HepG2 (cell line): Measurements from ENCODE around the gene C9orf40. TPM values are rescaled to one million over a fixed set of nuclear protein-coding genes. Genes with fewer than 3 reads are reported as not detected.

Experiments
- ARHGAP35 ChIP-seq: sonication (generic); formaldehyde crosslinking; IDR thresholded peaks from 2 replicates; pipeline ENCODE4 v1.9.0; 2022; ENCODE audit warnings: mild to moderate bottlenecking, inconsistent platforms, moderate library complexity, missing genetic modification reagents, borderline replicate concordance
- DDIT3 ChIP-seq: sonication (generic); formaldehyde crosslinking; IDR thresholded peaks from 2 replicates; pipeline ENCODE4 v1.4.0; 2020; ENCODE audit warnings: mild to moderate bottlenecking, missing genetic modification reagents
- ETV6 ChIP-seq: sonication (generic); formaldehyde crosslinking; conservative IDR thresholded peaks from 2 replicates; pipeline ENCODE4 v1.4.0; 2020; ENCODE audit warnings: missing genetic modification reagents
- EZH2 ChIP-seq: conservative IDR thresholded peaks from 2 replicates; pipeline ENCODE4 v1.6.1; 2012; ENCODE audit warnings: mild to moderate bottlenecking, low read depth, low read length, moderate library complexity
- HOXA3 ChIP-seq: sonication (generic); formaldehyde crosslinking; IDR thresholded peaks from 2 replicates; pipeline ENCODE4 v1.5.0; 2020; ENCODE audit warnings: missing genetic modification reagents
- PRDM10 ChIP-seq: sonication (generic); formaldehyde crosslinking; IDR thresholded peaks from 2 replicates; pipeline ENCODE4 v1.4.0; 2020; ENCODE audit warnings: low read depth, missing genetic modification reagents
- ZBTB40 ChIP-seq, 2 experiments: fragments of 450-650 bp in 1 of 2; sonication (generic) in 1 of 2; formaldehyde crosslinking in 1 of 2; IDR thresholded peaks; 2 replicates each; pipeline versions ENCODE4 v1.6.1 to v1.8.0; 2016 to 2022; ENCODE audit warnings: antibody characterized with exemption in 1 of 2, mild to moderate bottlenecking in 1 of 2, missing genetic modification reagents in 1 of 2
- ZFP62 ChIP-seq: sonication (generic); formaldehyde crosslinking; IDR thresholded peaks from 2 replicates; pipeline ENCODE4 v1.4.0; 2020; ENCODE audit warnings: missing genetic modification reagents
- ZKSCAN5 ChIP-seq: sonication (generic); formaldehyde crosslinking; IDR thresholded peaks from 2 replicates; pipeline ENCODE4 v1.5.1; 2020; ENCODE audit warnings: mild to moderate bottlenecking, missing genetic modification reagents
- ZNF570 ChIP-seq: sonication (generic); formaldehyde crosslinking; IDR thresholded peaks from 2 replicates; pipeline ENCODE4 v1.4.0; 2020; ENCODE audit warnings: mild to moderate bottlenecking, missing genetic modification reagents, borderline replicate concordance
- ZNF597 ChIP-seq: sonication (generic); formaldehyde crosslinking; IDR thresholded peaks from 2 replicates; pipeline ENCODE4 v1.5.0; 2020; ENCODE audit warnings: missing genetic modification reagents
- ZNF749 ChIP-seq: sonication (generic); formaldehyde crosslinking; IDR thresholded peaks from 2 replicates; pipeline ENCODE4 v1.8.0; 2022; ENCODE audit warnings: mild to moderate bottlenecking, missing genetic modification reagents, moderate library complexity, borderline replicate concordance
- polyA plus RNA-seq, 8 experiments: library from polyadenylated mRNA; depleted of rRNA in 3 of 8; stranded (reverse) in 7 of 8; unstranded in 1 of 8; fragments of >200 nt; fragmentation: Illumina TruSeq in 4 of 8; extraction: Trizol in 4 of 8; gene quantifications; 2 replicates each; pipeline versions ENCODE4 v1.2.1 to v1.2.3, GENCODE V29; 2011 to 2016; ENCODE audit warnings: low read depth in 4 of 8, missing spikeins in 1 of 8, mixed read lengths in 1 of 8; ENCODE audit not compliant: insufficient read depth in 1 of 8
- total RNA-seq, 5 experiments: library from RNA; depleted of rRNA; stranded (reverse); fragments of >200 nt; fragmentation: Illumina TruSeq; extraction: Trizol; gene quantifications; 2 replicates each; pipeline ENCODE4 v1.2.3, GENCODE V29; 2016; ENCODE audit warnings: low read depth in 1 of 5

The C9orf40 gene
- total and polyA plus RNA-seq, 2 of the 13 experiments (the other 11 are each of a cell fraction or from before 2014, with no cell fraction given) = 3.0 to 13.5 TPM

GRCh38 chr9:74952201-74953151 lies at the start of gene C9orf40 (continued):
- TF ChIP-seq ZKSCAN5 (no peak), HOXA3 (CRISPR knock-in tag) (peak; percentile 65; the same call in 1 of the 2 replicates), ZNF749 (CRISPR knock-in tag) (peak; percentile 28; the same call in 1 of the 2 replicates), ZNF597 (no peak), ARHGAP35 (CRISPR knock-in tag) (peak; percentile 96; the same call in 1 of the 2 replicates), ETV6 (CRISPR knock-in tag) (peak; percentile 42; the same call in 1 of the 2 replicates), ZNF570 (CRISPR knock-in tag) (no peak), DDIT3 (no peak), ZBTB40 (IDR thresholded peaks at IDR 0.05) (no peak), ZBTB40 (CRISPR knock-in tag; IDR thresholded peaks at IDR 0.05) (peak; percentile 80; the same call in 1 of the 2 replicates), EZH2 (no peak), ZFP62 (no peak), PRDM10 (CRISPR knock-in tag) (0 out of 2 replicates have a peak, but pooled peaks have one; percentile 15)
